Epidermal melanocyte (primary cell): Measurements from ENCODE around the gene HMG20A.
"Not testable (repeated sequence)": the region's sequence is repeated elsewhere in the genome, so short reads cannot be mapped to it uniquely, and the experiment has no call there.

ENCODE experiments used
- DNase-seq: peaks from one replicate; pipeline ENCODE4 v3.0.0; 2011; ENCODE audit warnings: low spot score; ENCODE audit not compliant: insufficient read length

Gene HMG20A

GRCh38 chr15:77406846-77407245, 13.8 kb upstream of the HMG20A start:
- no peak for DNase-seq

GRCh38 chr15:77409259-77410156, 11.2 kb upstream of the HMG20A start:
- DNase-seq: no peak

GRCh38 chr15:77410157-77410500, 10.6 kb upstream of the HMG20A start:
- not testable (repeated sequence) for DNase-seq

- no peak for DNase-seq
These were observed 9.7 kb upstream of the HMG20A start for GRCh38 chr15:77410701-77411618.

GRCh38 chr15:77411619-77411976, 9.1 kb upstream of the HMG20A start:
- no peak for DNase-seq

GRCh38 chr15:77412972-77413698, 7.6 kb upstream of the HMG20A start:
- no peak for DNase-seq

- no peak for DNase-seq
These were observed 6.9 kb upstream of the HMG20A start for GRCh38 chr15:77413699-77414349.

- DNase-seq: no peak
These were observed 5.8 kb upstream of the HMG20A start for GRCh38 chr15:77414789-77415442.

- DNase-seq: no peak
These were observed 5.1 kb upstream of the HMG20A start for GRCh38 chr15:77415450-77416147.

- DNase-seq: no peak
These were observed 4.6 kb upstream of the HMG20A start for GRCh38 chr15:77416148-77416455.

GRCh38 chr15:77416954-77417353, 3.7 kb upstream of the HMG20A start:
- no peak for DNase-seq

GRCh38 chr15:77417602-77418001, 3.1 kb upstream of the HMG20A start:
- no peak for DNase-seq

GRCh38 chr15:77418391-77418965, 2.2 kb upstream of the HMG20A start:
- DNase-seq: no peak

GRCh38 chr15:77418966-77419835, 1.5 kb upstream of the HMG20A start:
- DNase-seq: peak; percentile 24

- DNase-seq: peak; percentile 81
These were observed 665 bp upstream of the HMG20A start, which contains the start of gene PEAK1 for GRCh38 chr15:77419836-77420609. Gene PEAK1 (minus strand): TSS chr15:77420104. CDS start chr15:77181926, 238,178 bp downstream.

GRCh38 chr15:77421370-77421700, 647 bp downstream of the HMG20A start:
- no peak for DNase-seq

- DNase-seq: no peak
These were observed 4.4 kb downstream of the HMG20A start for GRCh38 chr15:77425104-77425503.

GRCh38 chr15:77426377-77426776, 5.7 kb downstream of the HMG20A start:
- no peak for DNase-seq
